ENCODE data around the gene PSORS1C1.

The PSORS1C1 gene

DNA sequence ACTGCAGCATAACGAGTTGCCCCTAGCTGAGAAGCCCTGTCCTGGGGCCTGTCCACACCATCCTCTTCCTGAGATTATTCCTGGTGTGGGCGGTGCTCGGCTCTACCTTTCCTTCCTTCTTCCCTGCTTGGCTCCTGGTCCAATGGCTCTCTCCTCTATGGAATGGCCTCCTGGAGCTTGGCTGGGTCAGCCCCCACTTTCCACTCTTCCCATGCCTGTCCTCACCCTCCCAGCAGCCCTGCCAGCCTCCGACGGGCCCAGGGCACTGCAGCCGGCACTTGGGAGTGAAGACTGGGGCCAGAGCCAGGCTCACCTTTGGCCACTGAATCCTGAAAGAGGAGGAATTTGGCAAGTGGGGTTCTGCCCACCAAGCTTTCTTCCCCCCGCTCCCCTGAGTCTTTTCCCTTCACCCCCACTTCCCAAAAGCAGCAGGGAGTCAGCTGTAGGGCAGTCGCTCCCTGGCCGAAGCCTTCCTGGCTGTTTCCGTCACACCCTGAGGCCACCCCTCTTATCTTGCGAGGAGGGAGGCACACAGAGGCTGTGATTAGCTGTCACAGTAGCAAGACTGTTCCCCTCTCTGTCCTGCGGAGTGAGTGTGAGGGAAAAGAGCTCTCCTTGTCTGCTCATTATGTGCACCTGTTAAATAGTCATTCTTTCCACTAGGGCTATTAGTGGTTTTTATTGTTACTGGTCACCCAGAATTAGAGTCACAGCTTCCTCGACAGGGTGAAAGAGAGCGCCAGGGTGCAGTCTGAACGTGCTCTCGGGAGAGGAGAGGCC, 12.0 kb downstream of the PSORS1C1 start:
- DNase-seq (ENCODE audit: low read depth): no peak
- TF ChIP-seq, protein P1, sequence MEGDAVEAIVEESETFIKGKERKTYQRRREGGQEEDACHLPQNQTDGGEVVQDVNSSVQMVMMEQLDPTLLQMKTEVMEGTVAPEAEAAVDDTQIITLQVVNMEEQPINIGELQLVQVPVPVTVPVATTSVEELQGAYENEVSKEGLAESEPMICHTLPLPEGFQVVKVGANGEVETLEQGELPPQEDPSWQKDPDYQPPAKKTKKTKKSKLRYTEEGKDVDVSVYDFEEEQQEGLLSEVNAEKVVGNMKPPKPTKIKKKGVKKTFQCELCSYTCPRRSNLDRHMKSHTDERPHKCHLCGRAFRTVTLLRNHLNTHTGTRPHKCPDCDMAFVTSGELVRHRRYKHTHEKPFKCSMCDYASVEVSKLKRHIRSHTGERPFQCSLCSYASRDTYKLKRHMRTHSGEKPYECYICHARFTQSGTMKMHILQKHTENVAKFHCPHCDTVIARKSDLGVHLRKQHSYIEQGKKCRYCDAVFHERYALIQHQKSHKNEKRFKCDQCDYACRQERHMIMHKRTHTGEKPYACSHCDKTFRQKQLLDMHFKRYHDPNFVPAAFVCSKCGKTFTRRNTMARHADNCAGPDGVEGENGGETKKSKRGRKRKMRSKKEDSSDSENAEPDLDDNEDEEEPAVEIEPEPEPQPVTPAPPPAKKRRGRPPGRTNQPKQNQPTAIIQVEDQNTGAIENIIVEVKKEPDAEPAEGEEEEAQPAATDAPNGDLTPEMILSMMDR (IDR thresholded peaks at IDR 0.05; ENCODE audit: low read length, missing control alignments): no peak

DNA sequence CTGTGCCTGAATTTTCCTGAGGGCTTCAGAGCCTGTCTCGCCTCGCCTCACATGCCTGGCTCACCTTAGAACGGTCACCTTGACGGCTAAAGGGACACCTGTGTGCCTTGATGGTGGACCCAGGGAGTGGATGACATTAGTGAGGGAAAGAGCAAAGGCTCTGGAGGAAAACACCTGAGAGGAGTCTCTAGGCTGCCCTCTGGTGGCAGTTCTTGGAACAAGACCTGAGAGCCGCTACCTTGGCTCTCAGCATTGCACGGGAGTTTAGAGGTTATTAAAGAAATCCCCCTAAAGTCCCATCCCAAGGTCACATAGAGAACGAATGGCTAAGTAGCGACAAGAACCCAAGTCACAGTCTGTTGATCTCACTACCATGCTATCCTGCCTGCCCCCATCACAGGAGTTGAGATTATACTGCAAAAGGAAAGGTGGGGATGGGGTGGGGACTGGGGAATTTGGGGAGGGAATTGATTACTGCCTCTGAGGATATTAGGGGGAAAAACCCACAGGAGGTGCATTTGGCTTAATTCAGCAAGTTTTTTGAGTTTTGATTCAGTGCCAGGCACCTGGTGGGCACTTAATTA, 13.6 kb downstream of the PSORS1C1 start:
- peak; percentile 39 for DNase-seq (ENCODE audit: low read depth)
- TF ChIP-seq, protein P1 (IDR thresholded peaks at IDR 0.05; ENCODE audit: low read length, missing control alignments): peak; percentile 94
- H3K4me3 ChIP-seq (replicated peaks; ENCODE audit: low read depth, low read length): no peak overlapping the region

More for the DNA sequence above, 12.0 kb downstream of the PSORS1C1 start:
- no peak overlapping the region for H3K4me3 ChIP-seq (replicated peaks; ENCODE audit: low read depth, low read length)

DNA sequence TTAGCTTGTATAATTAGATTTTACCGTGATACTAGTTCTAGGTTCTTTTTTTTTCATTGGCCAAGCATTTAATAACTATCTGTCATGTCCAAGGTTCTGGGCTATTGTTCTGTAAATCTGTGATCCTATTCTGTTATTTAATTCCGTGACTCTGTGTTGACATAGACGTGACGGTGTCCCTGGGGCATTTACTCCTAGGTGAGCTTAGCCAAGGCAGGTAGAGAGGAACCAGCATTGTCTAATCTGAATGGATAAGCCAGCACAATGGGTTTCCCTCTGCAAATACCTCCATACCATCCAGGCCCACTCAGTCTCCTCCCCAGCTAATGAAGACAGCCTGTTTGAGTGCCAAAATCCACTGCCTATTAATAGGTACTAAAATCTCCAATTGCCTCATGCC, 14.5 kb downstream of the PSORS1C1 start:
- no peak overlapping the region for H3K4me3 ChIP-seq (replicated peaks; ENCODE audit: low read depth, low read length)
- TF ChIP-seq, protein P1 (IDR thresholded peaks at IDR 0.05; ENCODE audit: low read length, missing control alignments): no peak
- DNase-seq (ENCODE audit: low read depth): no peak

DNA sequence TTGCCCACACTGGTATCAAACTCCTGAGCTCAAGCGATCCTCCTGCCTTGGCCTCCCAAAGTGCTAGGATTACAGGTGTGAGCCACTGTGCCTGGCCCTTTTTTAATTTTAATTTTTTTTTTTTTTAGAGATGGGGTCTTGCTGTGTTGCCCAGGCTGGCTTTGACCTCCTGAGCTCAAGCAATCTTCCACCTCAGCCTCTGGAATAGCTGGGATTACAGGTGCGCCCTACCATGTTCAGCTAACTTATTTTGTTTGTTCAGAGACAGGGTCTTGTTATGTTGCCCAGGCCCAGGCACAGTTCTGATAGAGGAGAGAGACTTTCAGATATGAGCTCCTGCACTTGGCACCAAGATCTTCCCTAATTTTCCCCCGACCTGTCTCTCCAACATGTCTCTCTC, 16.2 kb downstream of the PSORS1C1 start:
- DNase-seq (ENCODE audit: low read depth): no peak
- no peak overlapping the region for H3K4me3 ChIP-seq (replicated peaks; ENCODE audit: low read depth, low read length)
- TF ChIP-seq, protein P1 (IDR thresholded peaks at IDR 0.05; ENCODE audit: low read length, missing control alignments): no peak

DNA sequence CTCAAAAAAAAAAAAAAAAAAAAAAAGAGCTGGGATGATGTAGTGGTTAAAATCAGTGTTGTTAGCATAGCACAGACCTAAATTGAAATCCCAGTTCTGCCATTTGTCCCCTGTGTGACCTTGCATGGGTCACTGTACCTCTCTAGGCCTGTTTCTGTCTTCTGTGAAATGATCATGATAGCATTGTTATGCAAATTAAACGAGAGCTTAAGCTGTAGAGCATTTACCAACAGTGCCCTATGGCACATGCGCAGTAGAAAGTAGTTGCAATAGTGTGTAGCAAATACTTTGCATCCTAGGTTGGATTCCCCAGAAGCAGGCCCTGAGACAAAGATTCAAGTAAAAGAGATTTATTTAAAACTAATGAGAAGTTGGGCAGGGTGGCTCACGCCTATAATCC, 17.0 kb downstream of the PSORS1C1 start:
- TF ChIP-seq, protein P1 (IDR thresholded peaks at IDR 0.05; ENCODE audit: low read length, missing control alignments): no peak
- no peak overlapping the region for H3K4me3 ChIP-seq (replicated peaks; ENCODE audit: low read depth, low read length)
- DNase-seq (ENCODE audit: low read depth): no peak

DNA sequence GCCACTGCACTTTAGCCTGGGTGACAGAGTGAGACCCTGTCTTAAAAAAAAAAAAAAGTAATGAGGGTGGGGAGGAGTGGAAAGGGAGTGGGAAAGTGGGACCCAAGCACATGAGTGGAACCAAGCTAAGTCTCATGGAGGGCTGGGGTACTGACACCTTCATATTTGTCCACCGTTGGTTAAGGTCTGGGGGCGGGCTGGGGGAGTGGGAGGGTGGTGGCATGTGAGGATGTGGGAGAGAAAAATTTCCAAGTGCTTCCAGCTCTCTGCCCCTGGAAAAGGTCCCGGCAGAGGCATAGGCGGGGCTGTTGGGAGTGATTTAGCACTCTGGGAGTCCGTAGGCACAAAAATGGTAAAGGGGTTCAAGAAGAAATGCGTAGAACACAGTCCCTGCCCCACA, 18.2 kb downstream of the PSORS1C1 start:
- TF ChIP-seq, protein P1 (IDR thresholded peaks at IDR 0.05; ENCODE audit: low read length, missing control alignments): no peak
- no peak for DNase-seq (ENCODE audit: low read depth)
- no peak overlapping the region for H3K4me3 ChIP-seq (replicated peaks; ENCODE audit: low read depth, low read length)
